DND-41 (cell line): Measurements from ENCODE around the gene WNT11.

Experiments
- ATAC-seq: fragments of 200-7000 bp; cut with Tn5 transposase; 3 replicates; pipeline ENCODE4 v1.9.1; 2021; ENCODE audit warnings: low read depth; ENCODE audit not compliant: insufficient read depth
- DNase-seq: peaks from one replicate; pipeline ENCODE4 v3.0.0-alpha.2; 2020
- H2AFZ ChIP-seq: 2 replicates; pipeline ENCODE4 v1.6.0; 2012; ENCODE audit warnings: low read depth, low read length
- H3K27ac ChIP-seq: 2 replicates; pipeline ENCODE4 v1.5.1; 2012; ENCODE audit warnings: low read length, inconsistent platforms
- H3K27me3 ChIP-seq: fragments of 200-600 bp; sonication (generic); 2 replicates; pipeline ENCODE4 v1.6.0; 2012; ENCODE audit warnings: low read length, mild to moderate bottlenecking, inconsistent platforms; ENCODE audit not compliant: insufficient read depth, poor library complexity
- H3K36me3 ChIP-seq: 2 replicates; pipeline ENCODE4 v1.5.1; 2012; ENCODE audit warnings: low read length, inconsistent platforms; ENCODE audit not compliant: insufficient read depth
- H3K4me1 ChIP-seq: 2 replicates; pipeline ENCODE4 v1.5.1; 2012; ENCODE audit warnings: mild to moderate bottlenecking, low read length; ENCODE audit not compliant: insufficient read depth
- H3K4me2 ChIP-seq: 2 replicates; pipeline ENCODE4 v1.6.0; 2012; ENCODE audit warnings: mild to moderate bottlenecking, moderate library complexity, low read length, inconsistent platforms; ENCODE audit not compliant: insufficient read depth
- H3K4me3 ChIP-seq, 2 experiments: fragments of 200-600 bp in 1 of 2; shearing (Covaris generic) in 1 of 2; 2 replicates each; pipeline ENCODE4 v1.5.1; 2012 to 2016; ENCODE audit warnings: inconsistent platforms in 2 of 2, low read length in 2 of 2, mild to moderate bottlenecking in 2 of 2, low read depth in 1 of 2, moderate library complexity in 1 of 2
- H3K79me2 ChIP-seq: 2 replicates; pipeline ENCODE4 v1.6.0; 2012; ENCODE audit warnings: low read length, inconsistent platforms; ENCODE audit not compliant: insufficient read depth
- H3K9ac ChIP-seq: 2 replicates; pipeline ENCODE4 v1.6.0; 2012; ENCODE audit warnings: low read depth, mild to moderate bottlenecking, inconsistent platforms, low read length, moderate library complexity
- H3K9me3 ChIP-seq: 2 replicates; pipeline ENCODE4 v1.5.1; 2012; ENCODE audit warnings: low read length, moderate library complexity, mild to moderate bottlenecking, inconsistent platforms; ENCODE audit not compliant: insufficient read depth, severe bottlenecking
- H4K20me1 ChIP-seq: 2 replicates; pipeline ENCODE4 v1.6.0; 2012; ENCODE audit warnings: low read length; ENCODE audit not compliant: insufficient read depth
- CTCF ChIP-seq: IDR thresholded peaks from 2 replicates; pipeline ENCODE4 v1.5.1; 2012; ENCODE audit warnings: borderline replicate concordance, low read length, moderate library complexity, mild to moderate bottlenecking; ENCODE audit not compliant: poor library complexity, severe bottlenecking; ENCODE audit errors: extremely low read depth
- EZH2 ChIP-seq: IDR thresholded peaks from 3 replicates; pipeline ENCODE4 v1.6.1; 2012; ENCODE audit warnings: borderline replicate concordance, low read depth, mild to moderate bottlenecking, moderate library complexity, low read length, inconsistent platforms; ENCODE audit not compliant: severe bottlenecking

Gene WNT11

GRCh38 chr11:76235233-76236091, 29.2 kb upstream of the WNT11 start:
- H3K4me3 ChIP-seq: peak overlapping the region; percentile 74 to 94
- H3K4me1 ChIP-seq: peaks cover 39% of the 10 kb centered on the region
- H3K4me2 ChIP-seq: peak overlapping the region; percentile 94
- H3K27me3 ChIP-seq: peaks cover 1% of the 10 kb centered on the region
- H3K27ac ChIP-seq: peak overlapping the region; percentile 68
- H3K9me3 ChIP-seq: no peaks in the 10 kb centered on the region
- peak; percentile 82 for ATAC-seq
- H3K9ac ChIP-seq: peak overlapping the region; percentile 62
- DNase-seq: peak; percentile 89
- peak overlapping the region; percentile 88 for H2AFZ ChIP-seq
- TF ChIP-seq EZH2 (no peak), CTCF (no peak)
- peaks cover 11% of the 10 kb centered on the region for H4K20me1 ChIP-seq
- no peaks in the 10 kb centered on the region for H3K36me3 ChIP-seq
- no peaks in the 10 kb centered on the region for H3K79me2 ChIP-seq

GRCh38 chr11:76234416-76235232, 28.3 kb upstream of the WNT11 start:
- Histone ChIP-seq H3K27me3 (peaks cover 3% of the 10 kb centered on the region), H3K79me2 (no peaks in the 10 kb centered on the region), H3K36me3 (no peaks in the 10 kb centered on the region), H3K27ac (peak overlapping the region; percentile 21), H3K4me1 (peaks cover 39% of the 10 kb centered on the region), H3K4me2 (peak overlapping the region; percentile 94), H2AFZ (peak overlapping the region; percentile 75), H4K20me1 (peaks cover 11% of the 10 kb centered on the region), H3K9ac (peak overlapping the region; percentile 62), H3K9me3 (no peaks in the 10 kb centered on the region), H3K4me3 (peak overlapping the region; percentile 74 to 94; a peak in 3 of 4 replicates)
- no peak for ATAC-seq
- DNase-seq: no peak
- no peak for TF ChIP-seq CTCF
- TF ChIP-seq EZH2: no peak

GRCh38 chr11:76234021-76234415, 27.7 kb upstream of the WNT11 start:
- Histone ChIP-seq H3K9me3 (no peaks in the 10 kb centered on the region), H3K4me2 (peak overlapping the region; percentile 94; the same call in 1 of the 2 replicates), H3K4me3 (no peak overlapping the region), H3K27ac (no peak overlapping the region), H3K9ac (no peak overlapping the region), H3K36me3 (no peaks in the 10 kb centered on the region), H4K20me1 (peaks cover 11% of the 10 kb centered on the region), H3K4me1 (peaks cover 39% of the 10 kb centered on the region), H3K79me2 (no peaks in the 10 kb centered on the region), H2AFZ (no peak overlapping the region), H3K27me3 (peaks cover 3% of the 10 kb centered on the region)
- ATAC-seq: no peak
- DNase-seq: no peak
- TF ChIP-seq CTCF: no peak
- no peak for TF ChIP-seq EZH2
